ENCODE measurements around the gene SFT2D1.

The SFT2D1 gene

GRCh38 chr6:166382933-166383801 is 40.8 kb upstream of the SFT2D1 start, which contains the start of gene MPC1:
TSS of gene MPC1 (minus strand) at chr6:166382940. CDS start at chr6:166382876, 64 bp downstream.
- Histone ChIP-seq H2AFZ (ENCODE audit: low read length) (peak within 1 kb of the TSS; percentile 89), H4K20me1 (ENCODE audit: insufficient read depth, low read length, poor library complexity, severe bottlenecking) (peaks cover 8% of the 10 kb centered on the region), H3K9ac (ENCODE audit: low read depth, low read length, poor library complexity, severe bottlenecking) (peak within 1 kb of the TSS; percentile 83), H3K9me3 (ENCODE audit: insufficient read depth, low read depth, low read length) (no peaks in the 10 kb centered on the region), H3K4me2 (ENCODE audit: low read depth, low read length, poor library complexity, severe bottlenecking) (peak within 1 kb of the TSS; percentile 81), H3K36me3 (ENCODE audit: insufficient read depth, low read length) (no peaks in the 10 kb centered on the region), H3K9me2 (replicated peaks; ENCODE audit: low read depth, low read length) (no peaks in the 10 kb centered on the region), H3K4me3 (ENCODE audit: low read length, poor library complexity, severe bottlenecking) (peak within 1 kb of the TSS; percentile 91), H3K79me2 (ENCODE audit: insufficient read depth, low read length) (peaks cover 16% of the 10 kb centered on the region), H3F3A (ENCODE audit: low read depth) (no peaks in the 10 kb centered on the region), H3K4me1 (ENCODE audit: insufficient read depth, low read length, poor library complexity, severe bottlenecking) (peaks cover 25% of the 10 kb centered on the region), H3K27me3 (ENCODE audit: insufficient read depth, low read length, poor library complexity, severe bottlenecking) (no peaks in the 10 kb centered on the region)
- no peak for TF ChIP-seq CTCF (conservative IDR thresholded peaks at IDR 0.05; ENCODE audit: low read length)
- TF ChIP-seq EZH2phosphoT487 (IDR thresholded peaks at IDR 0.05; ENCODE audit: borderline replicate concordance), result no peak

GRCh38 chr6:166382500-166382932 is 40.2 kb upstream of the SFT2D1 start:
- no peaks in the 10 kb centered on the region for H3K36me3 ChIP-seq (ENCODE audit: insufficient read depth, low read length)
- peak overlapping the region; percentile 91 for H3K4me3 ChIP-seq (ENCODE audit: low read length, poor library complexity, severe bottlenecking)
- peaks cover 8% of the 10 kb centered on the region for H4K20me1 ChIP-seq (ENCODE audit: insufficient read depth, low read length, poor library complexity, severe bottlenecking)
- TF ChIP-seq EZH2phosphoT487 (IDR thresholded peaks at IDR 0.05; ENCODE audit: borderline replicate concordance) (no peak), CTCF (conservative IDR thresholded peaks at IDR 0.05; ENCODE audit: low read length) (no peak)
- no peaks in the 10 kb centered on the region for H3K27me3 ChIP-seq (ENCODE audit: insufficient read depth, low read length, poor library complexity, severe bottlenecking)
- H3K4me1 ChIP-seq (ENCODE audit: insufficient read depth, low read length, poor library complexity, severe bottlenecking), result peaks cover 25% of the 10 kb centered on the region
- H3F3A ChIP-seq (ENCODE audit: low read depth), result no peaks in the 10 kb centered on the region
- peak overlapping the region; percentile 89 for H2AFZ ChIP-seq (ENCODE audit: low read length)
- no peaks in the 10 kb centered on the region for H3K9me3 ChIP-seq (ENCODE audit: insufficient read depth, low read depth, low read length)
- H3K9me2 ChIP-seq (replicated peaks; ENCODE audit: low read depth, low read length), result no peaks in the 10 kb centered on the region
- peak overlapping the region; percentile 81 for H3K4me2 ChIP-seq (ENCODE audit: low read depth, low read length, poor library complexity, severe bottlenecking)
- peak overlapping the region; percentile 66 for H3K9ac ChIP-seq (ENCODE audit: low read depth, low read length, poor library complexity, severe bottlenecking)
- H3K79me2 ChIP-seq (ENCODE audit: insufficient read depth, low read length), result peaks cover 16% of the 10 kb centered on the region

GRCh38 chr6:166381733-166382499 is 39.6 kb upstream of the SFT2D1 start:
- Histone ChIP-seq H3F3A (ENCODE audit: low read depth) (no peaks in the 10 kb centered on the region), H4K20me1 (ENCODE audit: insufficient read depth, low read length, poor library complexity, severe bottlenecking) (peaks cover 8% of the 10 kb centered on the region), H3K4me1 (ENCODE audit: insufficient read depth, low read length, poor library complexity, severe bottlenecking) (peaks cover 25% of the 10 kb centered on the region), H3K4me2 (ENCODE audit: low read depth, low read length, poor library complexity, severe bottlenecking) (peak overlapping the region; percentile 81), H3K27me3 (ENCODE audit: insufficient read depth, low read length, poor library complexity, severe bottlenecking) (no peaks in the 10 kb centered on the region), H3K9me2 (replicated peaks; ENCODE audit: low read depth, low read length) (no peaks in the 10 kb centered on the region), H3K9me3 (ENCODE audit: insufficient read depth, low read depth, low read length) (no peaks in the 10 kb centered on the region), H3K9ac (ENCODE audit: low read depth, low read length, poor library complexity, severe bottlenecking) (peak overlapping the region; percentile 66), H2AFZ (ENCODE audit: low read length) (peak overlapping the region; percentile 89), H3K4me3 (ENCODE audit: low read length, poor library complexity, severe bottlenecking) (peak overlapping the region; percentile 91), H3K36me3 (ENCODE audit: insufficient read depth, low read length) (no peaks in the 10 kb centered on the region), H3K79me2 (ENCODE audit: insufficient read depth, low read length) (peaks cover 16% of the 10 kb centered on the region)
- peak; percentile 78 for TF ChIP-seq CTCF (conservative IDR thresholded peaks at IDR 0.05; ENCODE audit: low read length)
- no peak for TF ChIP-seq EZH2phosphoT487 (IDR thresholded peaks at IDR 0.05; ENCODE audit: borderline replicate concordance)
